Transverse colon (tissue), 4 donors: Measurements from ENCODE around the gene DAP3. TPM values are rescaled to one million over a fixed set of nuclear protein-coding genes. Genes with fewer than 3 reads are reported as not detected.
"Not testable (repeated sequence)": the region's sequence is repeated elsewhere in the genome, so short reads cannot be mapped to it uniquely, and the experiment has no call there.

Experiments used
- DNase-seq: peaks from one replicate; pipeline ENCODE4 v3.0.0-alpha.2; 2019
- H3K27ac ChIP-seq, 4 donors: fragments of 200-600 bp; sonication (generic); 2 replicates each; pipeline ENCODE4 v1.5.1; 2016 to 2018; ENCODE audit warnings: inconsistent platforms in 4 of 4
- H3K27me3 ChIP-seq: fragments of 200-600 bp; sonication (generic); 2 replicates; pipeline ENCODE4 v1.5.1; 2017; ENCODE audit warnings: inconsistent platforms
- H3K36me3 ChIP-seq, 4 donors: fragments of 200-600 bp; sonication (generic); 2 replicates each; pipeline ENCODE4 v1.5.1; 2017 to 2019; ENCODE audit warnings: inconsistent platforms in 4 of 4
- H3K4me1 ChIP-seq, 4 donors: fragments of 200-600 bp; sonication (generic); 2 replicates each; pipeline ENCODE4 v1.5.1; 2017 to 2020; ENCODE audit warnings: inconsistent platforms in 4 of 4
- H3K4me3 ChIP-seq, 4 donors: fragments of 200-600 bp; sonication (generic); 1 replicate in 1 of 4; 2 replicates in 3 of 4; pipeline versions ENCODE4 v1.5.1 to v1.6.1; 2017 to 2019; ENCODE audit warnings: inconsistent platforms in 4 of 4
- H3K9me3 ChIP-seq, 2 donors: fragments of 200-600 bp; sonication (generic); 2 replicates each; pipeline ENCODE4 v1.5.1; 2017 to 2019; ENCODE audit warnings: inconsistent platforms in 2 of 2
- EP300 ChIP-seq: sonication (generic); formaldehyde crosslinking; IDR thresholded peaks from one replicate; pipeline ENCODE4 v1.6.1; 2017; ENCODE audit warnings: antibody characterized with exemption, low read depth
- POLR2A ChIP-seq: fragments of 450-650 bp; IDR thresholded peaks from one replicate; pipeline ENCODE4 v1.6.1; 2016; ENCODE audit warnings: antibody characterized with exemption, mild to moderate bottlenecking, moderate library complexity
- POLR2AphosphoS5 ChIP-seq, 3 donors: sonication (generic); formaldehyde crosslinking; IDR thresholded peaks; one replicate each; pipeline ENCODE4 v1.6.1; 2016; ENCODE audit warnings: antibody characterized with exemption in 3 of 3
- WGBS, 2 donors: methylation state at CpG; one replicate each; pipeline ENCODE4 v1.1.5; 2018; ENCODE audit warnings: low coverage in 1 of 2; 5-methylcytosine and 5-hydroxymethylcytosine counted together
- in situ Hi-C, 4 donors: fragments of 200-750 bp; cut with MboI; loops; one replicate each; pipeline versions ENCODE4 v1.15.0 to v1.15.1; 2017; ENCODE audit warnings: low sequenced_read_pairs in 3 of 4, low pct_ligation_motif_present in 1 of 4, low pct_unique_long_range_greater_than_20kb in 1 of 4
- intact Hi-C: fragments of 100-400 bp; cut with DNase I; formaldehyde crosslinking; loops from one replicate; pipeline ENCODE4 v1.15.1; 2023; ENCODE audit warnings: low total_unique reads
- total RNA-seq, 4 donors: library from RNA; depleted of rRNA; stranded (reverse); fragments of >200 nt; gene quantifications; one replicate each; pipeline ENCODE4 v1.1.0, GENCODE V29; 2016
- TF ChIP-seq, protein P1 (sequence below), 5 experiments: fragments of 200-600 bp in 3 of 5; fragments of 450-650 bp in 2 of 5; sonication (generic) in 3 of 5; IDR thresholded peaks; 1 replicate in 2 of 5; 2 replicates in 3 of 5; pipeline ENCODE4 v1.5.1; 2016 to 2017; ENCODE audit warnings: antibody characterized with exemption in 5 of 5, inconsistent platforms in 3 of 5, mild to moderate bottlenecking in 2 of 5, moderate library complexity in 1 of 5

DAP3 gene
- total RNA-seq, 4 donors from 2014 or later, result 81.9 to 134 (median 106) TPM

DNA sequence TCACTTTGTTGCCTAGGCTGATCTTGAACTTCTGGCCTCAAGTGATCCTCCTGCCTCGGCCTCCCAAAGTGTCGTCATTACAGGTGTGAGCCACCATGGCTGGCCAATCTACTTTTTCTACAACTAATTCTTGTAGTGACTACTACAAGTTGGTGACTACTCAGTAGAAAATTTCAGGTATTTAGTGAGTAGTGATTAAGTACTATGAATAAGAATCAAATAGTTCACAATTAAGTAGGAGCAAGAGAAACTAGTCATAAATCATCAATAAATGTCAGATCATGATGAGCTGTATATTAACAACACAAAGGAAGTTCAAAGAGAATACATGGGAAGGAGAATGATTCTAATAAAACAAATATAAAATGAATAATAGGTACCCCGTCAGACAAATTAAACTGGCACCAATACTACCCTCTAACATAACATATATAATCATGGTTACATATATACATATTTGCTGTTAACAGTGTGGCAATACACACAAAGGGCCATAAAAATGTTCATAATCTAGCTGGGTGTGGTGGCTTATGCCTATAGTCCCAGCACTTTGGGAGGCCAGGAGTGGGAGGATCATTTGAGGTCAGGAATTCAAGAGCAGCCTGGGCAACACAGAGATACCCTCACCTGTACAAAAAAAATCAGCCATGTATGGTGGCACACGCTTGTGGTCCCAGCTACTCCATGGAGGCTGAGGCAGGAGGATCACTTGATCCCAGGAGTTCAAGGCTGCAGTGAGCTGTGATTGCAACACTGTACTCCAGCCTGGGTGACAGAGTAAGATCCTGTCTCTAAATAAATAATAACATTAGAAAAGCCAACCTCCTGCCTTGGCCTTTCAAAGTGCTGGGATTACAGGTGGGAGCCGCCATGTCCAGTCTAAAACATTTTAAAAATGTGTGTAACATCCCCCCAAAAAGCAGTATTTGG lies 19.4 kb upstream of the DAP3 start:
- Histone ChIP-seq H3K4me3 (no peak overlapping the region), H3K27me3 (no peaks in the 10 kb centered on the region), H3K27ac (peak overlapping the region in 2 of 4 donors; percentile 30 to 34), H3K36me3 (peaks cover 0 to 88% (median 41%) of the 10 kb centered on the region in 4 donors), H3K9me3 (no peaks in the 10 kb centered on the region), H3K4me1 (peaks cover 0 to 8% (median 4%) of the 10 kb centered on the region in 4 donors)
- 87 to 88% methylated on average over 4 to 5 of the region's 5 CpGs for WGBS, 2 donors
- intact Hi-C loops, result no loop called here
- no peak for DNase-seq
- TF ChIP-seq EP300 (no peak), POLR2A (no peak), POLR2AphosphoS5 (IDR thresholded peaks at IDR 0.05) (no peak)
- TF ChIP-seq, protein P1, sequence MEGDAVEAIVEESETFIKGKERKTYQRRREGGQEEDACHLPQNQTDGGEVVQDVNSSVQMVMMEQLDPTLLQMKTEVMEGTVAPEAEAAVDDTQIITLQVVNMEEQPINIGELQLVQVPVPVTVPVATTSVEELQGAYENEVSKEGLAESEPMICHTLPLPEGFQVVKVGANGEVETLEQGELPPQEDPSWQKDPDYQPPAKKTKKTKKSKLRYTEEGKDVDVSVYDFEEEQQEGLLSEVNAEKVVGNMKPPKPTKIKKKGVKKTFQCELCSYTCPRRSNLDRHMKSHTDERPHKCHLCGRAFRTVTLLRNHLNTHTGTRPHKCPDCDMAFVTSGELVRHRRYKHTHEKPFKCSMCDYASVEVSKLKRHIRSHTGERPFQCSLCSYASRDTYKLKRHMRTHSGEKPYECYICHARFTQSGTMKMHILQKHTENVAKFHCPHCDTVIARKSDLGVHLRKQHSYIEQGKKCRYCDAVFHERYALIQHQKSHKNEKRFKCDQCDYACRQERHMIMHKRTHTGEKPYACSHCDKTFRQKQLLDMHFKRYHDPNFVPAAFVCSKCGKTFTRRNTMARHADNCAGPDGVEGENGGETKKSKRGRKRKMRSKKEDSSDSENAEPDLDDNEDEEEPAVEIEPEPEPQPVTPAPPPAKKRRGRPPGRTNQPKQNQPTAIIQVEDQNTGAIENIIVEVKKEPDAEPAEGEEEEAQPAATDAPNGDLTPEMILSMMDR (IDR thresholded peaks at IDR 0.05), result no peak
- in situ Hi-C loops, result no loop called here

- Histone ChIP-seq H3K4me1 (peaks cover 0 to 8% (median 4%) of the 10 kb centered on the region in 4 donors), H3K9me3 (no peaks in the 10 kb centered on the region), H3K27ac (no peak overlapping the region), H3K36me3 (peaks cover 0 to 86% (median 42%) of the 10 kb centered on the region in 4 donors), H3K27me3 (no peaks in the 10 kb centered on the region), H3K4me3 (no peak overlapping the region)
- in situ Hi-C loops, result no loop called here
- 91 to 92% methylated on average over 4 of the region's 4 CpGs for WGBS, 2 donors
- TF ChIP-seq POLR2AphosphoS5 (IDR thresholded peaks at IDR 0.05) (no peak), EP300 (no peak), POLR2A (no peak)
- TF ChIP-seq, protein P1 (IDR thresholded peaks at IDR 0.05), result no peak
- no peak for DNase-seq
- intact Hi-C loops, result no loop called here
Measured at GRCh38 chr1:155671750-155672149, 17.1 kb upstream of the DAP3 start.

GRCh38 chr1:155673003-155673402 lies 15.9 kb upstream of the DAP3 start:
- in situ Hi-C loops (no loop called here), intact Hi-C loops (no loop called here)
- H3K27ac ChIP-seq, result no peak overlapping the region
- WGBS, 2 donors, result 90 to 100% methylated on average over 1 to 6 of the region's 6 CpGs
- no peaks in the 10 kb centered on the region for H3K27me3 ChIP-seq
- peaks cover 0 to 8% (median 4%) of the 10 kb centered on the region in 4 donors for H3K4me1 ChIP-seq
- peaks cover 0 to 83% (median 40%) of the 10 kb centered on the region in 4 donors for H3K36me3 ChIP-seq
- no peak for DNase-seq
- TF ChIP-seq POLR2A (no peak), EP300 (no peak), POLR2AphosphoS5 (IDR thresholded peaks at IDR 0.05) (no peak)
- TF ChIP-seq, protein P1 (IDR thresholded peaks at IDR 0.05), result no peak
- no peak overlapping the region for H3K4me3 ChIP-seq
- H3K9me3 ChIP-seq, result no peaks in the 10 kb centered on the region

DNA sequence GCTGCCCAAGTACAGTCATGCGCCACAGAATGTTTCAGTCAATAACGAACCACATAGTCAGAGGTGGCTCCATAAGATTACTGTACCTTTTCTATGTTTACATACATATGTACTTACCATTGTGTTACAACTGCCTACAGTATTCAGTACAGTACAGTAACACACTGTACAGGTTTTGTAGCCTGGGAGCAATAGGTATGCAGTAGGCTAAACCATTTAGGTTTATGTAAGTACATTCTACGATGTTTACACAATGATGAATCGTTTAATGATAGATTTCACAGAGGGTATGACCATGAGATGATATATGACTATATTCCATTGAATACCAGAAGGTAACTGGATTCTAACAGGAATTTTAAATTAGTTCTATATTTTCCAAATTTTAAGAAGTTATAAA lies 10.9 kb upstream of the DAP3 start:
- in situ Hi-C loops, result no loop called here

DNA sequence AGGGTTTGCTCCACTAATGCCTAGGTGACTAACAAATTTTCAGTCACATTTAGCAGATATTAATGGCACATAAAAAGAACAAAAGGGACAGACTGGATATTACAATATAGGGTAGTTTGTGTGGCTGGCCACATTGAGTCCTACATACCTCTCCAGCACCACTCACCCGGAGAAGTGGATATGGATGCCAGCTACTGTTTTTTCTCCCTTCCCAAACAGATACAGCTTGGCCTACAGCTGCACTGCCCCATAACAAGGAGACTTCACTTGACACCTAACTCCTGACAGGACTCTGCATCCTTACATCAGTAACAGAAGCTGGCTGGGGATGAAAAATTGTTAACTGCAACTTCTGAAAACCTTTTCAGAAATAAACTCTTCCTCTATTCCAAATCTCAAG lies 9.9 kb upstream of the DAP3 start:
- H3K4me1 ChIP-seq, H3K9me3 ChIP-seq, H3K27ac ChIP-seq, H3K4me3 ChIP-seq, in situ Hi-C loops, intact Hi-C loops, DNase-seq, H3K27me3 ChIP-seq: not testable (repeated sequence)
- WGBS, 2 donors, result 97% methylated on average over 1 of the region's 1 CpG; no CpG with 5 or more reads in 1 of the 2 donors
- peaks cover 0 to 50% (median 24%) of the 10 kb centered on the region in 4 donors for H3K36me3 ChIP-seq

More for the DNA sequence above, 10.9 kb upstream of the DAP3 start:
- 72 to 74% methylated on average over 4 of the region's 4 CpGs for WGBS, 2 donors
- DNase-seq, result no peak
- no peak overlapping the region for H3K27ac ChIP-seq
- no peaks in the 10 kb centered on the region for H3K9me3 ChIP-seq
- intact Hi-C loops, result no loop called here
- no peaks in the 10 kb centered on the region for H3K27me3 ChIP-seq
- TF ChIP-seq, protein P1 (IDR thresholded peaks at IDR 0.05), result no peak
- TF ChIP-seq EP300 (no peak), POLR2A (no peak), POLR2AphosphoS5 (IDR thresholded peaks at IDR 0.05) (no peak)
- H3K36me3 ChIP-seq, result peaks cover 0 to 56% (median 27%) of the 10 kb centered on the region in 4 donors
- H3K4me1 ChIP-seq, result no peaks in the 10 kb centered on the region
- H3K4me3 ChIP-seq, result no peak overlapping the region
